ENCODE measurements around the gene EXOC7.
"Not testable (repeated sequence)": the region's sequence is repeated elsewhere in the genome, so short reads cannot be mapped to it uniquely, and the experiment has no call there.

The EXOC7 gene

GRCh38 chr17:76085066-76085730 lies 18.4 kb downstream of the EXOC7 start:
- Histone ChIP-seq H3K27me3 (ENCODE audit: insufficient read depth, low read length) (peaks cover 4% of the 10 kb centered on the region; the same call in 1 of the 2 replicates), H3K27ac (ENCODE audit: low read depth, low read length) (no peak overlapping the region), H3K79me2 (ENCODE audit: control insufficient read depth, insufficient read depth, low read length, unreplicated experiment) (no peaks in the 10 kb centered on the region), H2AFZ (ENCODE audit: low read length, unreplicated experiment) (no peak overlapping the region), H3K4me1 (ENCODE audit: control insufficient read depth, insufficient read depth, low read length, unreplicated experiment) (no peaks in the 10 kb centered on the region), H3K36me3 (ENCODE audit: insufficient read depth, low read length) (peaks cover 4% of the 10 kb centered on the region; the same call in 1 of the 2 replicates), H3K4me3 (ENCODE audit: low read depth, low read length) (no peak overlapping the region)

GRCh38 chr17:76083536-76084182 lies 19.9 kb downstream of the EXOC7 start:
- H3K27ac ChIP-seq (ENCODE audit: low read depth, low read length): no peak overlapping the region
- no peak overlapping the region for H3K4me3 ChIP-seq (ENCODE audit: low read depth, low read length)
- H3K27me3 ChIP-seq (ENCODE audit: insufficient read depth, low read length): peaks cover 20% of the 10 kb centered on the region
- no peaks in the 10 kb centered on the region for H3K4me1 ChIP-seq (ENCODE audit: control insufficient read depth, insufficient read depth, low read length, unreplicated experiment)
- no peaks in the 10 kb centered on the region for H3K79me2 ChIP-seq (ENCODE audit: control insufficient read depth, insufficient read depth, low read length, unreplicated experiment)
- H3K36me3 ChIP-seq (ENCODE audit: insufficient read depth, low read length): peaks cover 4% of the 10 kb centered on the region; the same call in 1 of the 2 replicates
- no peak overlapping the region for H2AFZ ChIP-seq (ENCODE audit: low read length, unreplicated experiment)

GRCh38 chr17:76082326-76083251 lies 21.0 kb downstream of the EXOC7 start:
- H3K27me3 ChIP-seq (ENCODE audit: insufficient read depth, low read length): peaks cover 30% of the 10 kb centered on the region
- H3K27ac ChIP-seq (ENCODE audit: low read depth, low read length): no peak overlapping the region
- H3K79me2 ChIP-seq (ENCODE audit: control insufficient read depth, insufficient read depth, low read length, unreplicated experiment): no peaks in the 10 kb centered on the region
- no peak overlapping the region for H2AFZ ChIP-seq (ENCODE audit: low read length, unreplicated experiment)
- peaks cover 4% of the 10 kb centered on the region; the same call in 1 of the 2 replicates for H3K36me3 ChIP-seq (ENCODE audit: insufficient read depth, low read length)
- no peaks in the 10 kb centered on the region for H3K4me1 ChIP-seq (ENCODE audit: control insufficient read depth, insufficient read depth, low read length, unreplicated experiment)
- no peak overlapping the region for H3K4me3 ChIP-seq (ENCODE audit: low read depth, low read length)

GRCh38 chr17:76081295-76082210 lies 22.0 kb downstream of the EXOC7 start:
- H3K27me3 ChIP-seq (ENCODE audit: insufficient read depth, low read length): peaks cover 41% of the 10 kb centered on the region
- no peak overlapping the region for H3K27ac ChIP-seq (ENCODE audit: low read depth, low read length)
- H3K4me1 ChIP-seq (ENCODE audit: control insufficient read depth, insufficient read depth, low read length, unreplicated experiment): no peaks in the 10 kb centered on the region
- H3K79me2 ChIP-seq (ENCODE audit: control insufficient read depth, insufficient read depth, low read length, unreplicated experiment): no peaks in the 10 kb centered on the region
- no peak overlapping the region for H2AFZ ChIP-seq (ENCODE audit: low read length, unreplicated experiment)
- H3K4me3 ChIP-seq (ENCODE audit: low read depth, low read length): no peak overlapping the region
- H3K36me3 ChIP-seq (ENCODE audit: insufficient read depth, low read length): peaks cover 4% of the 10 kb centered on the region; the same call in 1 of the 2 replicates

- H2AFZ ChIP-seq (ENCODE audit: low read length, unreplicated experiment): no peak overlapping the region
- no peak overlapping the region for H3K27ac ChIP-seq (ENCODE audit: low read depth, low read length)
- H3K4me3 ChIP-seq (ENCODE audit: low read depth, low read length): no peak overlapping the region
- H3K36me3 ChIP-seq (ENCODE audit: insufficient read depth, low read length): peaks cover 4% of the 10 kb centered on the region; the same call in 1 of the 2 replicates
- H3K79me2 ChIP-seq (ENCODE audit: control insufficient read depth, insufficient read depth, low read length, unreplicated experiment): no peaks in the 10 kb centered on the region
- H3K4me1 ChIP-seq (ENCODE audit: control insufficient read depth, insufficient read depth, low read length, unreplicated experiment): no peaks in the 10 kb centered on the region
- peaks cover 48% of the 10 kb centered on the region for H3K27me3 ChIP-seq (ENCODE audit: insufficient read depth, low read length)
These were observed 22.8 kb downstream of the EXOC7 start for GRCh38 chr17:76080768-76081287.

DNA sequence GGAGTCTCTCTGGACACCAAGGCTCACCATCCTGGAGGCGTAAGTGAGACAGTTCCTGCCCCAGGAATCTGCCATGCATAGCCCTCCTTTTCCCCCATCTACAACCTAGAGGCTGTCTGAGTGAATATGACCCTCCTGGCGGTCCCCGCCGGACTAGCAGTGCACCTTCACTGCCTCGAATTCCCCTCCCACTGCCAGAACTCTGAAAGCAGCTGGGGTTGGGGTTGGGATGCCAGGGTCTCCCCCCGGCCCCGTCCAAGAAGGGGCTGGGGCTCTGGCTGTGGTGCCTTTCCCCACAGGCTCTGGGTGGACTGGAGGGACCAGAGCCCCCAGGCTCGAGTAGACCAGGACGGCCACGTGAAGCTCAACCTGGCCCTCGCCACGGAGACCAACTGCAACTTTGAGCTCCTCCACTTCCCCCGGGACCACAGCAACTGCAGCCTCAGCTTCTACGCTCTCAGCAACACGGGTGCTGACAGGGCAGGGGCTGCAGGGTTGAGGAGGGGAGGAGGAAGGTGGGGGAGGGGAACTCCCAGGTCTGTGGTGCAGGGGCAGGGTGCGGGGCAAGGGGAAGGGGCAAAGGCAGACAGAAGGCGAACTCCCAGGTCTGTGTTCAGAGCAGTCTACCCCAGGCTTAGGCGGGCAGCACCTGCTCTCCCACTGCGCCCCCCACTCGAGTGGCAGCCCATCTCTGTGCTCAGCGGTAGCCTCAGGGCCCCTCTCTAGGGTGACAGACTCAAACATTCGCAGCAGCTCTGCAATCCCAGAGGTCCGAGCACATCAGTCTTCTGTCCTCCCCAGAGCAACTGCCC lies 23.4 kb downstream of the EXOC7 start:
- H3K27me3 ChIP-seq (ENCODE audit: insufficient read depth, low read length): peaks cover 55% of the 10 kb centered on the region
- H3K36me3 ChIP-seq (ENCODE audit: insufficient read depth, low read length): peaks cover 4% of the 10 kb centered on the region; the same call in 1 of the 2 replicates
- H3K4me1 ChIP-seq (ENCODE audit: control insufficient read depth, insufficient read depth, low read length, unreplicated experiment): no peaks in the 10 kb centered on the region
- no peak overlapping the region for H3K27ac ChIP-seq (ENCODE audit: low read depth, low read length)
- H3K4me3 ChIP-seq (ENCODE audit: low read depth, low read length): no peak overlapping the region
- H2AFZ ChIP-seq (ENCODE audit: low read length, unreplicated experiment): no peak overlapping the region
- no peaks in the 10 kb centered on the region for H3K79me2 ChIP-seq (ENCODE audit: control insufficient read depth, insufficient read depth, low read length, unreplicated experiment)

- H3K4me3 ChIP-seq (ENCODE audit: low read depth, low read length): no peak overlapping the region
- H3K27ac ChIP-seq (ENCODE audit: low read depth, low read length): no peak overlapping the region
- peaks cover 4% of the 10 kb centered on the region; the same call in 1 of the 2 replicates for H3K36me3 ChIP-seq (ENCODE audit: insufficient read depth, low read length)
- peaks cover 61% of the 10 kb centered on the region for H3K27me3 ChIP-seq (ENCODE audit: insufficient read depth, low read length)
- no peaks in the 10 kb centered on the region for H3K79me2 ChIP-seq (ENCODE audit: control insufficient read depth, insufficient read depth, low read length, unreplicated experiment)
- H2AFZ ChIP-seq (ENCODE audit: low read length, unreplicated experiment): no peak overlapping the region
- peaks cover 5% of the 10 kb centered on the region for H3K4me1 ChIP-seq (ENCODE audit: control insufficient read depth, insufficient read depth, low read length, unreplicated experiment)
These were observed 24.0 kb downstream of the EXOC7 start for GRCh38 chr17:76079535-76079955.

GRCh38 chr17:76078860-76079534 lies 24.6 kb downstream of the EXOC7 start, which contains the start of gene ZACN:
Gene ZACN (plus strand): TSS chr17:76079182. CDS start chr17:76079265, 83 bp downstream.
- peaks cover 5% of the 10 kb centered on the region for H3K4me1 ChIP-seq (ENCODE audit: control insufficient read depth, insufficient read depth, low read length, unreplicated experiment)
- H2AFZ ChIP-seq (ENCODE audit: low read length, unreplicated experiment): no peak within 1 kb of the TSS
- H3K4me3 ChIP-seq (ENCODE audit: low read depth, low read length): no peak within 1 kb of the TSS
- peaks cover 66% of the 10 kb centered on the region for H3K27me3 ChIP-seq (ENCODE audit: insufficient read depth, low read length)
- H3K36me3 ChIP-seq (ENCODE audit: insufficient read depth, low read length): peaks cover 4% of the 10 kb centered on the region; the same call in 1 of the 2 replicates
- H3K79me2 ChIP-seq (ENCODE audit: control insufficient read depth, insufficient read depth, low read length, unreplicated experiment): no peaks in the 10 kb centered on the region
- no peak within 1 kb of the TSS for H3K27ac ChIP-seq (ENCODE audit: low read depth, low read length)

GRCh38 chr17:76078370-76078769 lies 25.2 kb downstream of the EXOC7 start:
- H3K79me2 ChIP-seq (ENCODE audit: control insufficient read depth, insufficient read depth, low read length, unreplicated experiment); H3K27ac ChIP-seq (ENCODE audit: low read depth, low read length); H2AFZ ChIP-seq (ENCODE audit: low read length, unreplicated experiment); H3K36me3 ChIP-seq (ENCODE audit: insufficient read depth, low read length); H3K4me1 ChIP-seq (ENCODE audit: control insufficient read depth, insufficient read depth, low read length, unreplicated experiment); H3K4me3 ChIP-seq (ENCODE audit: low read depth, low read length): not testable (repeated sequence)
- peaks cover 72% of the 10 kb centered on the region for H3K27me3 ChIP-seq (ENCODE audit: insufficient read depth, low read length)
